CD8-positive, alpha-beta memory T cell (primary cell): ENCODE measurements around the gene TFDP3. TPM values are rescaled to one million over a fixed set of nuclear protein-coding genes. Genes with fewer than 3 reads are reported as not detected.
A peak's percentile ranks its signal among the peaks of the same experiment; 100 is the strongest.

ENCODE experiments used
- CTCF ChIA-PET: fragments of 350-600 bp; sonication (Branson Sonifier 250); formaldehyde crosslinking; loops from one replicate; lab custom pipeline; 2021; ENCODE audit warnings: antibody characterized with exemption; lab: Charles Lee
- POLR2A ChIA-PET: fragments of 350-600 bp; sonication (Branson Sonifier 250); formaldehyde crosslinking; loops from one replicate; lab custom pipeline; 2021; ENCODE audit warnings: antibody characterized with exemption; lab: Charles Lee
- DNase-seq, 5 donors: peaks; one replicate each; pipeline versions ENCODE4 v3.0.0 to v3.0.0-alpha.2; 2020 to 2022; ENCODE audit warnings: mixed read lengths in 1 of 5
- H3K27ac ChIP-seq: one replicate; pipeline ENCODE4 v1.7.0; 2013; ENCODE audit warnings: low read depth, mild to moderate bottlenecking, low read length, moderate library complexity
- H3K27me3 ChIP-seq: 2 replicates; pipeline ENCODE4 v1.7.0; 2013; ENCODE audit warnings: low read length, mild to moderate bottlenecking; ENCODE audit not compliant: insufficient read depth, poor library complexity, severe bottlenecking
- H3K36me3 ChIP-seq: 2 replicates; pipeline ENCODE4 v1.7.0; 2013; ENCODE audit warnings: mild to moderate bottlenecking, low read length, moderate library complexity; ENCODE audit not compliant: insufficient read depth
- H3K4me1 ChIP-seq: 2 replicates; pipeline ENCODE4 v1.7.0; 2013; ENCODE audit warnings: mild to moderate bottlenecking, low read length, moderate library complexity; ENCODE audit not compliant: insufficient read depth
- H3K4me3 ChIP-seq: 2 replicates; pipeline ENCODE4 v1.7.0; 2013; ENCODE audit warnings: mild to moderate bottlenecking, low read length
- H3K9me3 ChIP-seq: 2 replicates; pipeline ENCODE4 v1.7.0; 2013; ENCODE audit warnings: mild to moderate bottlenecking, low read length
- H3K27ac Mint-ChIP-seq, 8 donors: one replicate each; pipeline ENCODE4 v1.8.0; 2020 to 2021; ENCODE audit warnings: mixed read lengths in 8 of 8, mild to moderate bottlenecking in 6 of 8, inconsistent platforms in 3 of 8, moderate library complexity in 3 of 8
- H3K27me3 Mint-ChIP-seq, 2 donors: one replicate each; pipeline ENCODE4 v1.8.0; 2020 to 2021; ENCODE audit warnings: mixed read lengths in 2 of 2, mild to moderate bottlenecking in 1 of 2, moderate library complexity in 1 of 2
- H3K36me3 Mint-ChIP-seq, 3 donors: one replicate each; pipeline ENCODE4 v1.8.0; 2020 to 2021; ENCODE audit warnings: mixed read lengths in 3 of 3, inconsistent platforms in 1 of 3, mild to moderate bottlenecking in 1 of 3
- H3K4me1 Mint-ChIP-seq, 3 donors: one replicate each; pipeline ENCODE4 v1.8.0; 2020 to 2021; ENCODE audit warnings: mixed read lengths in 3 of 3, inconsistent platforms in 1 of 3, mild to moderate bottlenecking in 1 of 3
- H3K4me3 Mint-ChIP-seq, 7 donors: one replicate each; pipeline ENCODE4 v1.8.0; 2020 to 2021; ENCODE audit warnings: mixed read lengths in 7 of 7, mild to moderate bottlenecking in 6 of 7, moderate library complexity in 4 of 7, inconsistent platforms in 2 of 7
- H3K9me3 Mint-ChIP-seq, 5 donors: one replicate each; pipeline ENCODE4 v1.8.0; 2020 to 2022; ENCODE audit warnings: mixed read lengths in 5 of 5, mild to moderate bottlenecking in 3 of 5, moderate library complexity in 2 of 5, inconsistent platforms in 1 of 5
- polyA plus RNA-seq: library from polyadenylated mRNA; unstranded; fragments of 300-500 nt; fragmentation: Illumina TruSeq; gene quantifications from one replicate; pipeline ENCODE4 v1.2.3, GENCODE V29; 2021
- total RNA-seq, 2 experiments: library from RNA; stranded (reverse); gene quantifications; one replicate each; pipeline ENCODE4 v1.2.3, GENCODE V29; 2021

TFDP3 gene
- total and polyA plus RNA-seq, 3 experiments from 2014 or later: not detected

GRCh38 chrX:133207751-133208150 is 10.4 kb downstream of the TFDP3 start:
- no peak overlapping the region for H3K27ac ChIP-seq
- Mint-ChIP-seq H3K36me3 (no peaks in the 10 kb centered on the region), H3K4me1 (no peaks in the 10 kb centered on the region), H3K4me3 (no peak overlapping the region), H3K27ac (no peak overlapping the region), H3K9me3 (no peaks in the 10 kb centered on the region), H3K27me3 (peaks cover 0 to 2% of the 10 kb centered on the region in 2 donors)
- H3K4me1 ChIP-seq: no peaks in the 10 kb centered on the region
- H3K27me3 ChIP-seq: no peaks in the 10 kb centered on the region
- H3K9me3 ChIP-seq: no peaks in the 10 kb centered on the region
- CTCF ChIA-PET: no interaction called here
- H3K36me3 ChIP-seq: no peaks in the 10 kb centered on the region
- no peak for DNase-seq
- no peak overlapping the region for H3K4me3 ChIP-seq
- POLR2A ChIA-PET: no interaction called here

- no peak overlapping the region for H3K4me3 Mint-ChIP-seq
- ChIA-PET POLR2A (no interaction called here), CTCF (no interaction called here)
- H3K4me1 Mint-ChIP-seq: no peaks in the 10 kb centered on the region
- peaks cover 0 to 1% (median 0%) of the 10 kb centered on the region in 5 donors for H3K9me3 Mint-ChIP-seq
- Histone ChIP-seq H3K36me3 (no peaks in the 10 kb centered on the region), H3K4me1 (no peaks in the 10 kb centered on the region), H3K27me3 (no peaks in the 10 kb centered on the region), H3K27ac (no peak overlapping the region), H3K4me3 (no peak overlapping the region), H3K9me3 (no peaks in the 10 kb centered on the region)
- H3K36me3 Mint-ChIP-seq: no peaks in the 10 kb centered on the region
- H3K27ac Mint-ChIP-seq: no peak overlapping the region
- DNase-seq: no peak
- peaks cover 0 to 13% of the 10 kb centered on the region in 2 donors for H3K27me3 Mint-ChIP-seq
Measured at GRCh38 chrX:133191739-133192039, 26.5 kb downstream of the TFDP3 start.

GRCh38 chrX:133190877-133191738 is 27.0 kb downstream of the TFDP3 start:
- ChIA-PET CTCF (no interaction called here), POLR2A (no interaction called here)
- Histone ChIP-seq H3K27me3 (no peaks in the 10 kb centered on the region), H3K36me3 (no peaks in the 10 kb centered on the region), H3K27ac (no peak overlapping the region), H3K4me3 (no peak overlapping the region), H3K9me3 (no peaks in the 10 kb centered on the region), H3K4me1 (no peaks in the 10 kb centered on the region)
- no peak for DNase-seq
- H3K4me1 Mint-ChIP-seq: no peaks in the 10 kb centered on the region
- H3K9me3 Mint-ChIP-seq: peaks cover 0 to 1% (median 0%) of the 10 kb centered on the region in 5 donors
- H3K27me3 Mint-ChIP-seq: peaks cover 0 to 13% of the 10 kb centered on the region in 2 donors
- H3K4me3 Mint-ChIP-seq: peak overlapping the region in 1 of 7 donors; percentile 11
- no peak overlapping the region for H3K27ac Mint-ChIP-seq
- H3K36me3 Mint-ChIP-seq: no peaks in the 10 kb centered on the region

- H3K27ac Mint-ChIP-seq: no peak overlapping the region
- POLR2A ChIA-PET: no interaction called here
- H3K4me3 ChIP-seq: no peak overlapping the region
Measured at GRCh38 chrX:133189195-133189594, 29.0 kb downstream of the TFDP3 start.

GRCh38 chrX:133188631-133189030 is 29.5 kb downstream of the TFDP3 start:
- Mint-ChIP-seq H3K27me3 (peaks cover 0 to 13% of the 10 kb centered on the region in 2 donors), H3K27ac (no peak overlapping the region), H3K36me3 (no peaks in the 10 kb centered on the region), H3K4me1 (no peaks in the 10 kb centered on the region), H3K4me3 (no peak overlapping the region), H3K9me3 (peaks cover 0 to 3% (median 0%) of the 10 kb centered on the region in 5 donors)
- H3K4me1 ChIP-seq: no peaks in the 10 kb centered on the region
- no peak overlapping the region for H3K4me3 ChIP-seq
- no peak overlapping the region for H3K27ac ChIP-seq
- CTCF ChIA-PET: no interaction called here
- no peak for DNase-seq
- H3K9me3 ChIP-seq: no peaks in the 10 kb centered on the region
- POLR2A ChIA-PET: no interaction called here
- no peaks in the 10 kb centered on the region for H3K36me3 ChIP-seq
- no peaks in the 10 kb centered on the region for H3K27me3 ChIP-seq

More at GRCh38 chrX:133189195-133189594, 29.0 kb downstream of the TFDP3 start:
- Mint-ChIP-seq H3K9me3 (peaks cover 0 to under 1% (median 0%) of the 10 kb centered on the region in 5 donors), H3K4me1 (no peaks in the 10 kb centered on the region), H3K36me3 (no peaks in the 10 kb centered on the region), H3K4me3 (no peak overlapping the region), H3K27me3 (peaks cover 0 to 13% of the 10 kb centered on the region in 2 donors)
- no peaks in the 10 kb centered on the region for H3K36me3 ChIP-seq
- CTCF ChIA-PET: no interaction called here
- DNase-seq: no peak
- H3K4me1 ChIP-seq: no peaks in the 10 kb centered on the region
- no peak overlapping the region for H3K27ac ChIP-seq
- no peaks in the 10 kb centered on the region for H3K9me3 ChIP-seq
- no peaks in the 10 kb centered on the region for H3K27me3 ChIP-seq

- DNase-seq: no peak
- Histone ChIP-seq H3K27ac (no peak overlapping the region), H3K9me3 (no peaks in the 10 kb centered on the region), H3K27me3 (no peaks in the 10 kb centered on the region), H3K4me1 (no peaks in the 10 kb centered on the region), H3K4me3 (no peak overlapping the region), H3K36me3 (no peaks in the 10 kb centered on the region)
- POLR2A ChIA-PET: no interaction called here
- Mint-ChIP-seq H3K36me3 (no peaks in the 10 kb centered on the region), H3K27ac (peak overlapping the region in 1 of 8 donors; percentile 74), H3K27me3 (peaks cover 0 to 11% of the 10 kb centered on the region in 2 donors), H3K9me3 (peaks cover 0 to 3% (median 0%) of the 10 kb centered on the region in 5 donors), H3K4me1 (no peaks in the 10 kb centered on the region), H3K4me3 (no peak overlapping the region)
- CTCF ChIA-PET: no interaction called here
Measured at GRCh38 chrX:133185938-133186337, 32.2 kb downstream of the TFDP3 start.

- no peak overlapping the region for H3K4me3 Mint-ChIP-seq
- H3K27ac Mint-ChIP-seq: no peak overlapping the region
- ChIA-PET CTCF (no interaction called here), POLR2A (no interaction called here)
- peaks cover 0 to 11% of the 10 kb centered on the region in 2 donors for H3K27me3 Mint-ChIP-seq
- peaks cover 0 to 3% (median 0%) of the 10 kb centered on the region in 5 donors for H3K9me3 Mint-ChIP-seq
- Histone ChIP-seq H3K4me3 (no peak overlapping the region), H3K27me3 (no peaks in the 10 kb centered on the region), H3K36me3 (no peaks in the 10 kb centered on the region), H3K9me3 (no peaks in the 10 kb centered on the region), H3K27ac (no peak overlapping the region), H3K4me1 (no peaks in the 10 kb centered on the region)
- no peaks in the 10 kb centered on the region for H3K4me1 Mint-ChIP-seq
- DNase-seq: no peak
- no peaks in the 10 kb centered on the region for H3K36me3 Mint-ChIP-seq
Measured at GRCh38 chrX:133185119-133185518, 33.0 kb downstream of the TFDP3 start.

- Histone ChIP-seq H3K9me3 (no peaks in the 10 kb centered on the region), H3K4me3 (no peak overlapping the region), H3K27me3 (no peaks in the 10 kb centered on the region), H3K4me1 (no peaks in the 10 kb centered on the region), H3K36me3 (no peaks in the 10 kb centered on the region), H3K27ac (no peak overlapping the region)
- peaks cover 0 to 3% (median 0%) of the 10 kb centered on the region in 5 donors for H3K9me3 Mint-ChIP-seq
- no peak overlapping the region for H3K4me3 Mint-ChIP-seq
- H3K4me1 Mint-ChIP-seq: no peaks in the 10 kb centered on the region
- no peak for DNase-seq
- H3K27me3 Mint-ChIP-seq: peaks cover 0 to 9% of the 10 kb centered on the region in 2 donors
- ChIA-PET CTCF (no interaction called here), POLR2A (no interaction called here)
- H3K27ac Mint-ChIP-seq: peak overlapping the region in 1 of 8 donors; percentile 33
- no peaks in the 10 kb centered on the region for H3K36me3 Mint-ChIP-seq
Measured at GRCh38 chrX:133183806-133184205, 34.3 kb downstream of the TFDP3 start.
